Transverse colon (tissue), 4 donors: ENCODE data around the gene SNX8. TPM values are rescaled to one million over a fixed set of nuclear protein-coding genes. Genes with fewer than 3 reads are reported as not detected.

Source experiments
- DNase-seq: peaks from one replicate; pipeline ENCODE4 v3.0.0-alpha.2; 2019
- H3K27ac ChIP-seq, 4 donors: fragments of 200-600 bp; sonication (generic); 2 replicates each; pipeline ENCODE4 v1.5.1; 2016 to 2018; ENCODE audit warnings: inconsistent platforms in 4 of 4
- H3K27me3 ChIP-seq: fragments of 200-600 bp; sonication (generic); 2 replicates; pipeline ENCODE4 v1.5.1; 2017; ENCODE audit warnings: inconsistent platforms
- H3K36me3 ChIP-seq, 4 donors: fragments of 200-600 bp; sonication (generic); 2 replicates each; pipeline ENCODE4 v1.5.1; 2017 to 2019; ENCODE audit warnings: inconsistent platforms in 4 of 4
- H3K4me1 ChIP-seq, 4 donors: fragments of 200-600 bp; sonication (generic); 2 replicates each; pipeline ENCODE4 v1.5.1; 2017 to 2020; ENCODE audit warnings: inconsistent platforms in 4 of 4
- H3K4me3 ChIP-seq, 4 donors: fragments of 200-600 bp; sonication (generic); 1 replicate in 1 of 4; 2 replicates in 3 of 4; pipeline versions ENCODE4 v1.5.1 to v1.6.1; 2017 to 2019; ENCODE audit warnings: inconsistent platforms in 4 of 4
- H3K9me3 ChIP-seq, 2 donors: fragments of 200-600 bp; sonication (generic); 2 replicates each; pipeline ENCODE4 v1.5.1; 2017 to 2019; ENCODE audit warnings: inconsistent platforms in 2 of 2
- EP300 ChIP-seq: sonication (generic); formaldehyde crosslinking; IDR thresholded peaks from one replicate; pipeline ENCODE4 v1.6.1; 2017; ENCODE audit warnings: antibody characterized with exemption, low read depth
- POLR2A ChIP-seq: fragments of 450-650 bp; IDR thresholded peaks from one replicate; pipeline ENCODE4 v1.6.1; 2016; ENCODE audit warnings: antibody characterized with exemption, mild to moderate bottlenecking, moderate library complexity
- POLR2AphosphoS5 ChIP-seq, 3 donors: sonication (generic); formaldehyde crosslinking; IDR thresholded peaks; one replicate each; pipeline ENCODE4 v1.6.1; 2016; ENCODE audit warnings: antibody characterized with exemption in 3 of 3
- WGBS, 2 donors: methylation state at CpG; one replicate each; pipeline ENCODE4 v1.1.5; 2018; ENCODE audit warnings: low coverage in 1 of 2; 5-methylcytosine and 5-hydroxymethylcytosine counted together
- in situ Hi-C, 4 donors: fragments of 200-750 bp; cut with MboI; loops; one replicate each; pipeline versions ENCODE4 v1.15.0 to v1.15.1; 2017; ENCODE audit warnings: low sequenced_read_pairs in 3 of 4, low pct_ligation_motif_present in 1 of 4, low pct_unique_long_range_greater_than_20kb in 1 of 4
- intact Hi-C: fragments of 100-400 bp; cut with DNase I; formaldehyde crosslinking; loops from one replicate; pipeline ENCODE4 v1.15.1; 2023; ENCODE audit warnings: low total_unique reads
- total RNA-seq, 4 donors: library from RNA; depleted of rRNA; stranded (reverse); fragments of >200 nt; gene quantifications; one replicate each; pipeline ENCODE4 v1.1.0, GENCODE V29; 2016
- TF ChIP-seq, protein P1 (sequence below), 5 experiments: fragments of 200-600 bp in 3 of 5; fragments of 450-650 bp in 2 of 5; sonication (generic) in 3 of 5; IDR thresholded peaks; 1 replicate in 2 of 5; 2 replicates in 3 of 5; pipeline ENCODE4 v1.5.1; 2016 to 2017; ENCODE audit warnings: antibody characterized with exemption in 5 of 5, inconsistent platforms in 3 of 5, mild to moderate bottlenecking in 2 of 5, moderate library complexity in 1 of 5

The SNX8 gene
- total RNA-seq, 4 donors from 2014 or later = 3.8 to 27.3 (median 9.2) TPM

DNA sequence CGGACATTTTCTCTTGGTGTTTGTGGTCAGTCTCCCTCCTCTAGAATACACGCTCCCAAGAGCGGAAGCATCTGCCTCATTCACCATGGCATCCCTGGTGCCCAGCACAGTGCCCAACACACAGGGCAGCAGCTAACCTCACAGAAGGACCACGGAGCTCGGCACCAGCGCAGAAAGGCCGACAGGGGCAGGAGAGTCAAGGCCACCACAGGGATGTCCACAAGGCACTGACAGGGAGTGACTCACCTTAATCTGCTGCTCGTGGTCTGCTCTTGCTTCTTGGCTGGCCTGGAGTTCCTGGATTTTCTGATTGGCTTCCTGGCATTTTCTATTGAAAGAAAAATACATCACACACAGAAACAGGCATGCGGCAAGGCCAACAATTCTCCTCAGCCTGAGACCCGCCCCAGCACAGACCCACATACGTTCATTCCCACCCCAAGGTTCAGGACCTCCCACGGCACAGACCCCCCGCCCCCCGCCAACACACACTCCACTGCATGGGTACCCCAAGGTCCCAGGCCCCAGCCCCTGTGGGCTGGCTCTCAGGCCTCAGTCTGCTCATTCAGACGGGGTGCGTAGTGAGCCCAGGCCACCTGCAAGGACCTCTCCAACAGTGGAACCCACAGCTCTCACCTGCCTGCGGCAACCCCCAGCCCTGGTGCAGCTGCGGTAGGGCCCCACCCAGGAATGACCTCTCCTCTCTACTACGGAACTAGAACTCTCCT, 96.4 kb downstream of the SNX8 start:
- no peak for DNase-seq
- H3K27me3 ChIP-seq = no peaks in the 10 kb centered on the region
- H3K4me1 ChIP-seq = no peaks in the 10 kb centered on the region
- no peaks in the 10 kb centered on the region for H3K9me3 ChIP-seq
- H3K36me3 ChIP-seq = peaks cover 0 to 20% (median 8%) of the 10 kb centered on the region in 4 donors
- no peak overlapping the region for H3K27ac ChIP-seq
- intact Hi-C loops (no loop called here), in situ Hi-C loops (loop anchor here in 3 of 4 donors (25.0 kb wide), 2 partner anchors 556 to 631 kb away; partner anchors contain the start of gene ELFN1 (in 2 of the 3))
- TF ChIP-seq POLR2A (no peak), POLR2AphosphoS5 (IDR thresholded peaks at IDR 0.05) (no peak), EP300 (no peak)
- TF ChIP-seq, protein P1, sequence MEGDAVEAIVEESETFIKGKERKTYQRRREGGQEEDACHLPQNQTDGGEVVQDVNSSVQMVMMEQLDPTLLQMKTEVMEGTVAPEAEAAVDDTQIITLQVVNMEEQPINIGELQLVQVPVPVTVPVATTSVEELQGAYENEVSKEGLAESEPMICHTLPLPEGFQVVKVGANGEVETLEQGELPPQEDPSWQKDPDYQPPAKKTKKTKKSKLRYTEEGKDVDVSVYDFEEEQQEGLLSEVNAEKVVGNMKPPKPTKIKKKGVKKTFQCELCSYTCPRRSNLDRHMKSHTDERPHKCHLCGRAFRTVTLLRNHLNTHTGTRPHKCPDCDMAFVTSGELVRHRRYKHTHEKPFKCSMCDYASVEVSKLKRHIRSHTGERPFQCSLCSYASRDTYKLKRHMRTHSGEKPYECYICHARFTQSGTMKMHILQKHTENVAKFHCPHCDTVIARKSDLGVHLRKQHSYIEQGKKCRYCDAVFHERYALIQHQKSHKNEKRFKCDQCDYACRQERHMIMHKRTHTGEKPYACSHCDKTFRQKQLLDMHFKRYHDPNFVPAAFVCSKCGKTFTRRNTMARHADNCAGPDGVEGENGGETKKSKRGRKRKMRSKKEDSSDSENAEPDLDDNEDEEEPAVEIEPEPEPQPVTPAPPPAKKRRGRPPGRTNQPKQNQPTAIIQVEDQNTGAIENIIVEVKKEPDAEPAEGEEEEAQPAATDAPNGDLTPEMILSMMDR (IDR thresholded peaks at IDR 0.05) = no peak
- H3K4me3 ChIP-seq = no peak overlapping the region
- 95% methylated on average over 19 of the region's 19 CpGs; no CpG with 5 or more reads in 1 of the 2 donors for WGBS, 2 donors

DNA sequence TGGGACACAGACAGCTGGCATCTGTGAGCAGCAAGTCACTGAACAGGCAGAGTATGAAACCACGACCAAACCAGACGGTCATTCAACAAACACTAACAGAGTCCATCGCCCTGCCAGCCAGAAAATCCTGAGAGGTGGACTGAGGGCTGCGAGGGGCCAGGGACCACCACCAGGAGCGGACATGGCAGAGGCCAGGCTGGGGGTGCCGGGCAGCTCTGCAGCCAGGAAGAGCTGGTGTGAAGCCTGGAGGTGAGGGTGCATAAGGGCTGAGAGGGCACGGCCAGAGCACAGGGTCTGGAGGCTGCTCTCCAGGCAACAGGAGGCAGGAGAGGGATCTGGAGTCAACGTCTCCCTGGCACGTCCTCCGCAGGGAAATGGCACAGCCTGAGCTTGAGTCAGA, 97.0 kb downstream of the SNX8 start:
- WGBS, 2 donors = 90% methylated on average over 10 of the region's 10 CpGs; no CpG with 5 or more reads in 1 of the 2 donors
- in situ Hi-C loops = loop anchor here in 3 of 4 donors (25.0 kb wide), 2 partner anchors 555 to 630 kb away; partner anchors contain the start of gene ELFN1 (in 2 of the 3)
- intact Hi-C loops = no loop called here

DNA sequence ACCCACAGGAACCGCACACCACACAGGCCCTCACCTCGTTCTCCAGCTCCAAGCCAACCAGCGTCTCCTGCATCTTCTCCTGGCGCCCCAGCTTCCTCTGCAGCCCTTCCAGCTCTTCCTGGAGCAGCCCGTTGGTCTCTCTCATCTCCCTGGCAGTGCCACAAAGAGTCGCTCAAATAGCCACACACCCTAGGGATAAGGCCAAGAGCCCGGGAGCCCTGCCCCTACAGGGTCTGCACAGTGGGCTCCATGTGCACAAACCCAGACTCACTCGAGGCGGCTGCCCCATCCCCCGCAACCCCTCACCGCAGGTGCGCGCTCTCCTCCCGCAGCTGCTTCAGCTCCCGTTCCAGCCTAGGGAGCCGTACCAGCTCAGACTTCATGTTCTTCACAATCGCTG, 98.4 kb downstream of the SNX8 start:
- Histone ChIP-seq H3K27me3 (no peaks in the 10 kb centered on the region), H3K27ac (no peak overlapping the region), H3K4me3 (no peak overlapping the region), H3K36me3 (peaks cover 0 to 20% (median 8%) of the 10 kb centered on the region in 4 donors), H3K9me3 (no peaks in the 10 kb centered on the region), H3K4me1 (no peaks in the 10 kb centered on the region)
- no peak for DNase-seq
- in situ Hi-C loops = loop anchor here in 3 of 4 donors (25.0 kb wide), 2 partner anchors 554 to 629 kb away; partner anchors contain the start of gene ELFN1 (in 2 of the 3)
- intact Hi-C loops = no loop called here
- WGBS, 2 donors = 95 to 100% methylated on average over 1 to 17 of the region's 17 CpGs
- TF ChIP-seq POLR2A (no peak), POLR2AphosphoS5 (IDR thresholded peaks at IDR 0.05) (no peak), EP300 (no peak)
- TF ChIP-seq, protein P1 (IDR thresholded peaks at IDR 0.05) = no peak

More for the DNA sequence above, 97.0 kb downstream of the SNX8 start:
- TF ChIP-seq, protein P1 (IDR thresholded peaks at IDR 0.05) = no peak
- TF ChIP-seq POLR2AphosphoS5 (IDR thresholded peaks at IDR 0.05) = no peak
- TF ChIP-seq POLR2A = no peak
- TF ChIP-seq EP300 = no peak
- Histone ChIP-seq H3K36me3 (peaks cover 0 to 20% (median 9%) of the 10 kb centered on the region in 4 donors), H3K27me3 (no peaks in the 10 kb centered on the region), H3K9me3 (no peaks in the 10 kb centered on the region), H3K4me1 (no peaks in the 10 kb centered on the region), H3K4me3 (no peak overlapping the region), H3K27ac (no peak overlapping the region)
- no peak for DNase-seq

DNA sequence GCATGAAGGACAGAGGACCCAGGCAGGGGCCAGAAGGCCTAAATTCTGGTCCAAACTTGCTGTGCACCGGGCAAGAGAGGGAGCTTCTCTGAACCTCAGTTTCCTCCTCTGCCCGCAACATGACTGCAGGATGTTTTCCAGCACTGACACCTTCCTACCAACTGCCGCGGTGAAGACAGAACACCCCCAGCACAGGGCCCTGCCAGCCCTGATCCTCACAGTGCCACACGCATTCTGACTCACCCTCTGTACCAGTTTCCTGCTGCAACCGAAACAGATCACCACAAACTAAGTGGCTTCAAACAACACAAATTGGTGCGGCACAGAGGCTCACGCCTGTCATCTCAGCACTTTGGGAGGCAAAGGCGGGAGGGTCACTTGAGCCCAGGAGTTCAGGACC, 99.6 kb downstream of the SNX8 start:
- in situ Hi-C loops (loop anchor here in 3 of 4 donors (25.0 kb wide), 2 partner anchors 552 to 627 kb away; partner anchors contain the start of gene ELFN1 (in 2 of the 3)), intact Hi-C loops (no loop called here)
- no peak overlapping the region for H3K4me3 ChIP-seq
- H3K27me3 ChIP-seq = no peaks in the 10 kb centered on the region
- no peaks in the 10 kb centered on the region for H3K4me1 ChIP-seq
- WGBS, 2 donors = 91% methylated on average over 9 of the region's 9 CpGs; no CpG with 5 or more reads in 1 of the 2 donors
- TF ChIP-seq POLR2A (no peak), POLR2AphosphoS5 (IDR thresholded peaks at IDR 0.05) (no peak), EP300 (no peak)
- TF ChIP-seq, protein P1 (IDR thresholded peaks at IDR 0.05) = no peak
- no peaks in the 10 kb centered on the region for H3K9me3 ChIP-seq
- peaks cover 0 to 20% (median 8%) of the 10 kb centered on the region in 4 donors for H3K36me3 ChIP-seq
- H3K27ac ChIP-seq = no peak overlapping the region
- no peak for DNase-seq
